BLaER1 (cell line): ENCODE measurements around the gene CASK.
"Not testable (repeated sequence)": the region's sequence is repeated elsewhere in the genome, so short reads cannot be mapped to it uniquely, and the experiment has no call there.

ENCODE experiments used
- H3K27ac ChIP-seq: shearing (Covaris generic); formaldehyde crosslinking; 2 replicates; pipeline ENCODE4 v1.8.1; 2022
- H3K27me3 ChIP-seq: shearing (Covaris generic); formaldehyde crosslinking; 2 replicates; pipeline ENCODE4 v1.8.1; 2022
- H3K36me3 ChIP-seq: shearing (Covaris generic); formaldehyde crosslinking; 2 replicates; pipeline ENCODE4 v1.8.1; 2022
- H3K4me1 ChIP-seq: shearing (Covaris generic); formaldehyde crosslinking; 2 replicates; pipeline ENCODE4 v1.8.1; 2022
- H3K4me2 ChIP-seq: shearing (Covaris generic); formaldehyde crosslinking; 2 replicates; pipeline ENCODE4 v1.8.1; 2022
- H3K4me3 ChIP-seq: shearing (Covaris generic); formaldehyde crosslinking; 2 replicates; pipeline ENCODE4 v1.8.1; 2022
- H3K9ac ChIP-seq: shearing (Covaris generic); formaldehyde crosslinking; 2 replicates; pipeline ENCODE4 v1.8.1; 2022
- H3K9me3 ChIP-seq: shearing (Covaris generic); formaldehyde crosslinking; 2 replicates; pipeline ENCODE4 v1.8.1; 2022
- H4K20me1 ChIP-seq: shearing (Covaris generic); formaldehyde crosslinking; 2 replicates; pipeline ENCODE4 v1.8.1; 2022
- Cebpa-rat ChIP-seq: shearing (Covaris generic); IDR thresholded peaks from 2 replicates; pipeline ENCODE4 v1.8.1; 2022

Gene CASK

DNA sequence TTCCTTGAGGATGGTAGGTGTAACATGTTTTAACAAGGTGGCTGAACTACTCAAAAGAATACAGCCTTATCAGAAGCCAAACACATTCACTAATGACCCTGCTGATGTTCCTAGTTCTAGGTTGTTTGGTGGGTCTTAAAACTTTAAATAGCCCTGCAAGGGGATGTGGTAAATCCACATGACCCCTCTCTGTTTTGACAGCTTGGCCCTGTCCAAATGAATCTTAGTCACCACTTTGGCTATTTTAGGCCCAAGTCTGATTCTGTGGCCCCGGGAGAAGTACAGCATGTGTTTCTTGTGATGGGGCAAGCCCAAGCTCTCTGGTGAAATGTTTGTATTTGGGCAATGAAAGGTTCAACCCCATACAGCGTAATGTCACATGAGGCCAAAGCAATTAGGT, 289.1 kb downstream of the CASK start:
- H3K36me3 ChIP-seq = 0 out of 2 replicates have a peak, but pooled peaks cover 7% of the 10 kb centered on the region
- H3K27ac ChIP-seq = no peak overlapping the region
- H3K9ac ChIP-seq = no peak overlapping the region
- no peaks in the 10 kb centered on the region for H3K9me3 ChIP-seq
- no peaks in the 10 kb centered on the region for H3K4me1 ChIP-seq
- no peak overlapping the region for H3K4me3 ChIP-seq
- no peak overlapping the region for H3K4me2 ChIP-seq
- H4K20me1 ChIP-seq = no peaks in the 10 kb centered on the region
- peaks cover 31% of the 10 kb centered on the region for H3K27me3 ChIP-seq
- no peak for TF ChIP-seq Cebpa-rat

DNA sequence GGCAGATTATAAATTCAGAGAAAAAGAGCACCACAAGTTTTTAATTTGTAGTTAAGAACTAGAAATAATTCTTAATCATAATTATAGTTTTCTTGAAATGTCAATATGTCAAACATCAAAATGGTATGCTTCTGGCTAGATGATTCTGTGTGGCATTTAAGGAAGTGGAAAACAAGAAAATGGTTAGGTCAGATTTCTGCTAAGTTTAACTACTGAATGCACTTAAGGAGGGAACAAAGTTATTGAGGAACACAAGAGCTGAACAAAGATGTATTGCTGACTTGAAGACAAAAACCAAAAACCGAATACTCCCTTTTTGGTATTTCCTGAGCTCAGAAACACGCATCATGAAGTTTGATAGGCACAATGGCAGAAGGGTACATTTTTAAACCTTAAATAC, 293.3 kb downstream of the CASK start:
- Histone ChIP-seq H3K27ac (no peak overlapping the region), H3K4me3 (no peak overlapping the region), H3K4me1 (no peaks in the 10 kb centered on the region), H4K20me1 (no peaks in the 10 kb centered on the region), H3K9ac (no peak overlapping the region), H3K4me2 (no peak overlapping the region), H3K27me3 (peaks cover 54% of the 10 kb centered on the region), H3K9me3 (no peaks in the 10 kb centered on the region), H3K36me3 (peaks cover 11% of the 10 kb centered on the region)
- no peak for TF ChIP-seq Cebpa-rat

GRCh38 chrX:41629539-41629938, 293.8 kb downstream of the CASK start:
- Histone ChIP-seq H4K20me1 (no peaks in the 10 kb centered on the region), H3K9me3 (no peaks in the 10 kb centered on the region), H3K4me1 (no peaks in the 10 kb centered on the region), H3K9ac (no peak overlapping the region), H3K27ac (no peak overlapping the region), H3K36me3 (peaks cover 11% of the 10 kb centered on the region), H3K4me2 (no peak overlapping the region), H3K27me3 (peaks cover 56% of the 10 kb centered on the region), H3K4me3 (no peak overlapping the region)
- TF ChIP-seq Cebpa-rat = no peak

DNA sequence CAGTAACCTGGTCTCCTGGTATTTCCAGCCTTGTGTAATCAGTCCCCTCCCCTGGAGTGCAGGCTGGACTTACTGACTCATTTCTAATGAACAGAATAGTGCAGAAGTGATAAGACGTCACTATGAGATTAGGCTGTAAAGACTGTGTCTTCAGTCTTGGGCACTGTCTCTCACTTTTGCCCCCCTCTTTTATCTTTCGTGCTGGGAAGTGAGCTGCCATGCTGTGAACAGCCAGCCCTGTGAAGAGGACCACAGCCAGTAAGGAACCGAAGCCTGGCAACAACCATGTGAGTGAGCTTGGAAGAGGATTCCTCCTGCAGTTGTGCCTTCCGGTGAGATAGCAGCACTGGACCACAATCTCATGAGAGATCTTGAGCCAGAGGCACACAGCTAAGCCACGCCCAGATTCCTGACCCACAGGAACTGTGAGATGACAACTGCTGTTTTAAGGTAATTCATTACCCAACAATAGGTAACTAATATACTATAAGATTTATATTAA, 302.1 kb downstream of the CASK start:
- no peak overlapping the region for H3K4me2 ChIP-seq
- H4K20me1 ChIP-seq = peaks cover 5% of the 10 kb centered on the region; the same call in 1 of the 2 replicates
- H3K27ac ChIP-seq = no peak overlapping the region
- no peaks in the 10 kb centered on the region for H3K9me3 ChIP-seq
- peaks cover 18% of the 10 kb centered on the region for H3K36me3 ChIP-seq
- H3K9ac ChIP-seq = no peak overlapping the region
- no peaks in the 10 kb centered on the region for H3K4me1 ChIP-seq
- H3K27me3 ChIP-seq = peaks cover 76% of the 10 kb centered on the region
- no peak overlapping the region for H3K4me3 ChIP-seq
- no peak for TF ChIP-seq Cebpa-rat

DNA sequence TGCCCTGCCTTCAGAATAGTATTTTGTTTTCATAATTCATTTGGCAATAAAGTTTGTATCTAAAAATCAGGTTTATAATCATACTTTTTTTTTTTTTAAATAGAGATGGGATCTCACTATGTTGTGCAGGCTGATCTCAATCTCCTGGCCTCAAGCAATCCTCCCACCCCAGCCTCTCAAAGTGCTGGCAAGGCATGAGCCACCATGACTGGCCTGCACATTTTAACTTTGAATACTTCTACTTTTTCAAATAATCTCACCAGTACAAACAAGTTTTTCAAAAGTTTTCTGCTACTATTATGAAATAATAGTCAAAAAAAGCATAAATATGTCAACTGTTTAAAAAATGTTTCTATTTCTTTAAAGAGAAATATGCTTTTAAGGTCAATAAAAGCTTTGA, 304.1 kb downstream of the CASK start:
- no peak for TF ChIP-seq Cebpa-rat
- H3K4me2 ChIP-seq = no peak overlapping the region
- peaks cover 5% of the 10 kb centered on the region; the same call in 1 of the 2 replicates for H4K20me1 ChIP-seq

DNA sequence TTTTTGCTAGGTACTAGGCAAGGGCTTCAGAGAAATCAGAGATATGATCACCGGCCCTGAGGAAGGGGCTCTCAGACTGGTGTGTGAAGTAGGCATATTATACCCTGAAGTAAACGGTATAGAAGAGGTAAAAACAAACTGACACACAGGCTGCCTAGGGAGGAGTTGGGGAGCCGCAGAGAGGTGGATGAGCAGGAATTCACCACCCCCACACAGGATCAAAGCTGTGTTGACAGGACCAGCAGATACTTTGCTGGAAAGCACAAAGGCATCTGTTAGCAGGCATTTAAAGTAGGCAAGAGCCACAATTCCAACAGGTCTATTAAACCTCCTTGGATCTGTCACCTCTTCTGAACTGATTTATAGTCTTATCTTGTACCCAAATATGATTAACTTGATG, 306.4 kb downstream of the CASK start:
- no peak overlapping the region for H3K4me3 ChIP-seq
- H3K9me3 ChIP-seq = no peaks in the 10 kb centered on the region
- no peaks in the 10 kb centered on the region for H3K4me1 ChIP-seq
- H3K27ac ChIP-seq = no peak overlapping the region
- no peaks in the 10 kb centered on the region for H3K36me3 ChIP-seq
- H4K20me1 ChIP-seq = peaks cover 5% of the 10 kb centered on the region; the same call in 1 of the 2 replicates
- peaks cover 57% of the 10 kb centered on the region for H3K27me3 ChIP-seq
- H3K9ac ChIP-seq = no peak overlapping the region
- no peak overlapping the region for H3K4me2 ChIP-seq
- TF ChIP-seq Cebpa-rat = no peak

More for the DNA sequence above, 304.1 kb downstream of the CASK start:
- peaks cover 73% of the 10 kb centered on the region for H3K27me3 ChIP-seq
- H3K9ac ChIP-seq = no peak overlapping the region
- no peaks in the 10 kb centered on the region for H3K9me3 ChIP-seq
- no peak overlapping the region for H3K27ac ChIP-seq
- H3K36me3 ChIP-seq = 0 out of 2 replicates have a peak, but pooled peaks cover 8% of the 10 kb centered on the region
- H3K4me3 ChIP-seq = no peak overlapping the region
- H3K4me1 ChIP-seq = no peaks in the 10 kb centered on the region

- TF ChIP-seq Cebpa-rat = no peak
- Histone ChIP-seq H3K4me2 (no peak overlapping the region), H3K9ac (no peak overlapping the region), H3K4me1 (no peaks in the 10 kb centered on the region), H3K36me3 (no peaks in the 10 kb centered on the region), H3K4me3 (no peak overlapping the region), H3K27ac (no peak overlapping the region), H3K27me3 (peaks cover 54% of the 10 kb centered on the region), H3K9me3 (no peaks in the 10 kb centered on the region), H4K20me1 (peaks cover 2% of the 10 kb centered on the region; the same call in 1 of the 2 replicates)
These were observed 307.1 kb downstream of the CASK start for GRCh38 chrX:41616255-41616654.

DNA sequence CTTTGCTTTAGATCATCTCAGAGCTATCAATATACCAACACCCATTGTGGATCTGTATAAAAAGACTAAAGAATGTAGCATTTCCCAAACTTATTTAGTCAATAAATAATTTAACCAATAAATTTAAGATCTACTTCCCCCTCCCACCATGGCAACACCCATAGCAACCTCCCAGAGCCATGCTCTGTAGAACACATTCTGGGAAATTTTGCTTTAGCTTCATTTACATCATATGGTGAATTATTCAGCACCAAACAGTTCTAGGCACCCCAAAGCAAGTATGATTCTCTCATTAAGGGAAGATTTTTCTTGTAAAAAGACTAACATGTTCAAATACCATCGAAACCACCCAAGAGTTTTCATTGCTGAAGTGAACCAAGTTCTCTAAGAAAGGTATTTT, 315.1 kb downstream of the CASK start:
- Histone ChIP-seq H3K4me1 (no peaks in the 10 kb centered on the region), H3K4me2 (no peak overlapping the region), H3K36me3 (peaks cover 6% of the 10 kb centered on the region; the same call in 1 of the 2 replicates), H3K27ac (no peak overlapping the region), H3K27me3 (peaks cover 72% of the 10 kb centered on the region), H3K4me3 (no peak overlapping the region), H3K9me3 (no peaks in the 10 kb centered on the region), H4K20me1 (no peaks in the 10 kb centered on the region), H3K9ac (no peak overlapping the region)
- TF ChIP-seq Cebpa-rat = no peak

- H3K4me3 ChIP-seq = no peak overlapping the region
- peaks cover 6% of the 10 kb centered on the region; the same call in 1 of the 2 replicates for H3K36me3 ChIP-seq
- no peak overlapping the region for H3K9ac ChIP-seq
- no peaks in the 10 kb centered on the region for H4K20me1 ChIP-seq
- no peaks in the 10 kb centered on the region for H3K4me1 ChIP-seq
- H3K9me3 ChIP-seq = no peaks in the 10 kb centered on the region
- no peak overlapping the region for H3K27ac ChIP-seq
- TF ChIP-seq Cebpa-rat = no peak
- no peak overlapping the region for H3K4me2 ChIP-seq
- peaks cover 81% of the 10 kb centered on the region for H3K27me3 ChIP-seq
These were observed 316.0 kb downstream of the CASK start for GRCh38 chrX:41607264-41607832.

DNA sequence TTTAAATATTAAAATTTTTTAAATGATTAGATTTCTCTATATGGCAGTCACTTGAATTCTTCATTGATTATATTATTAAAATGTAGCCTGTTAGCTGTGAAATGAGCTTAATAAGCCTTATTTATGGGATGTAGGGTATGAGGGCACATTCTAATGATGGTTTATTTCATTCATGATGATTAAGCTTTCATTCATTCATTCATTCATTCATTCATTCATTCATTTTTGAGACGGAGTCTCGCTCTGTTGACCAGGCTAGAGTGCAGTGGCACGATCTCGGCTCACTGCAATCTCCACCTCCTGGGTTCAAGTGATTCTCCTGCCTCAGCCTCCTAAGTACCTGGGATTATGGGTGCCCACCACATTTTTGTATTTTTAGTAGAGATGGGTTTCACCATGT, 317.3 kb downstream of the CASK start:
- H3K4me3 ChIP-seq, H3K9ac ChIP-seq, H3K4me1 ChIP-seq, H3K9me3 ChIP-seq, H3K27ac ChIP-seq, H3K36me3 ChIP-seq, H3K4me2 ChIP-seq, H4K20me1 ChIP-seq: not testable (repeated sequence)
- peaks cover 90% of the 10 kb centered on the region for H3K27me3 ChIP-seq
